Tibial artery (tissue), 4 donors: ENCODE results near the gene DNER.

ENCODE experiments used
- DNase-seq, 2 donors: peaks; one replicate each; pipeline ENCODE4 v3.0.0-alpha.2; 2019
- H3K27ac ChIP-seq, 2 donors: fragments of 200-600 bp; sonication (generic) in 1 of 2; 1 replicate in 1 of 2; 2 replicates in 1 of 2; pipeline ENCODE4 v1.5.1; 2018 to 2019; ENCODE audit warnings: mild to moderate bottlenecking in 1 of 2
- H3K27me3 ChIP-seq, 2 donors: fragments of 200-600 bp; sonication (generic) in 1 of 2; one replicate each; pipeline versions ENCODE4 v1.5.1 to v1.6.0; 2016 to 2019
- H3K36me3 ChIP-seq, 3 donors: fragments of 200-600 bp; sonication (generic) in 2 of 3; one replicate each; pipeline ENCODE4 v1.5.1; 2016 to 2019; ENCODE audit warnings: mild to moderate bottlenecking in 2 of 3
- H3K4me1 ChIP-seq, 4 donors: fragments of 200-600 bp; sonication (generic) in 2 of 4; 1 replicate in 3 of 4; 2 replicates in 1 of 4; pipeline ENCODE4 v1.5.1; 2016 to 2019
- H3K4me3 ChIP-seq, 2 donors: fragments of 200-600 bp; sonication (generic) in 1 of 2; 1 replicate in 1 of 2; 2 replicates in 1 of 2; pipeline ENCODE4 v1.5.1; 2018 to 2019; ENCODE audit warnings: mild to moderate bottlenecking in 2 of 2
- H3K9me3 ChIP-seq, 3 donors: fragments of 200-600 bp; sonication (generic) in 1 of 3; one replicate each; pipeline ENCODE4 v1.5.1; 2016 to 2019
- intact Hi-C: fragments of 100-400 bp; cut with DNase I; formaldehyde crosslinking; loops from one replicate; pipeline ENCODE4 v1.15.0; 2023; ENCODE audit warnings: low total_unique reads
- TF ChIP-seq, protein P1 (sequence below), 2 experiments: fragments of 200-600 bp in 1 of 2; fragments of 450-650 bp in 1 of 2; IDR thresholded peaks; one replicate each; pipeline ENCODE4 v1.5.1; 2017 to 2019; ENCODE audit warnings: antibody characterized with exemption in 2 of 2, mild to moderate bottlenecking in 1 of 2, moderate library complexity in 1 of 2

DNER gene

DNA sequence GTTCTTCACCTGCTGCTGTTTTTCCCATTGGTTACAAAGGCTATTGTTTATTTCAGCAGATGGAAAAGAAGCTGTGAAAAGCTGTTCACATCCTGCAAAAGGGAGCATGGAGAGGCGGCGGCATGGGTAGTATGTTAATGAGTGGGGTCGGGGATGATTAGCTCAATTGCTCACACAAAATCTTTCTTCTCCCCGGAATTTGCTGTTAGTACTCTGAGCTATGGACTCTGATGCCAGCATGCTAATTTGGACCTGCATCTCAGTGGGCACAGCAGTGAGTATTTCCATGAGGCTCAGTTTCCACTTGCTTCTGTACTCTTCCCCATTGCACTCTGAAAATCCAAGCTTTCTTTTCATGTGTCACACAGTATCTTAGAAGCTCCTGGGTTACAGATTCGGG lies 61.6 kb downstream of the DNER start:
- Histone ChIP-seq H3K4me3 (no peak overlapping the region), H3K27me3 (no peaks in the 10 kb centered on the region), H3K9me3 (no peaks in the 10 kb centered on the region), H3K27ac (no peak overlapping the region), H3K36me3 (no peaks in the 10 kb centered on the region), H3K4me1 (no peaks in the 10 kb centered on the region)
- TF ChIP-seq, protein P1, sequence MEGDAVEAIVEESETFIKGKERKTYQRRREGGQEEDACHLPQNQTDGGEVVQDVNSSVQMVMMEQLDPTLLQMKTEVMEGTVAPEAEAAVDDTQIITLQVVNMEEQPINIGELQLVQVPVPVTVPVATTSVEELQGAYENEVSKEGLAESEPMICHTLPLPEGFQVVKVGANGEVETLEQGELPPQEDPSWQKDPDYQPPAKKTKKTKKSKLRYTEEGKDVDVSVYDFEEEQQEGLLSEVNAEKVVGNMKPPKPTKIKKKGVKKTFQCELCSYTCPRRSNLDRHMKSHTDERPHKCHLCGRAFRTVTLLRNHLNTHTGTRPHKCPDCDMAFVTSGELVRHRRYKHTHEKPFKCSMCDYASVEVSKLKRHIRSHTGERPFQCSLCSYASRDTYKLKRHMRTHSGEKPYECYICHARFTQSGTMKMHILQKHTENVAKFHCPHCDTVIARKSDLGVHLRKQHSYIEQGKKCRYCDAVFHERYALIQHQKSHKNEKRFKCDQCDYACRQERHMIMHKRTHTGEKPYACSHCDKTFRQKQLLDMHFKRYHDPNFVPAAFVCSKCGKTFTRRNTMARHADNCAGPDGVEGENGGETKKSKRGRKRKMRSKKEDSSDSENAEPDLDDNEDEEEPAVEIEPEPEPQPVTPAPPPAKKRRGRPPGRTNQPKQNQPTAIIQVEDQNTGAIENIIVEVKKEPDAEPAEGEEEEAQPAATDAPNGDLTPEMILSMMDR (IDR thresholded peaks at IDR 0.05): no peak
- no peak for DNase-seq
- intact Hi-C loops: no loop called here

DNA sequence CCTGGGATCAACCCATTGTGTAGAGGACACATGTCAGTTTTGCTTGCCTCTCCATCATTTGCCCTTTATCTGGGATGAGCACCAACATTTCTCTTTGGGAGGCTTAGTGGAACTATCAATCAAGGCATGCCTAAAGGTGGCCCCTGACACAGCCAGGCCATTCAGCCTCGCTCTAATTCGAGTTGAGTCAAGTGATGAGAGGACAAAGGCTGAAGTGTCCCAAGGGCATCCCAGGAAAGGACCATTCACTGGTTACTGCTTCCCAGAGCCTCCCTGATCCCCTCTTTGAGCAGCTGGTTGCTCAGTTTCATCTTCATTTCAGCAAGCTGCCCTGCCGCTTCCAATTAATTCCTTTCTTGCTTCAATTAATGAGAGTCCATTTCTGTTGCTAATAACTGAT lies 63.5 kb downstream of the DNER start:
- H3K36me3 ChIP-seq: no peaks in the 10 kb centered on the region
- DNase-seq: no peak
- no peak overlapping the region for H3K27ac ChIP-seq
- no peak overlapping the region for H3K4me3 ChIP-seq
- intact Hi-C loops: no loop called here
- TF ChIP-seq, protein P1 (IDR thresholded peaks at IDR 0.05): no peak
- H3K9me3 ChIP-seq: no peaks in the 10 kb centered on the region
- no peaks in the 10 kb centered on the region for H3K27me3 ChIP-seq
- no peaks in the 10 kb centered on the region for H3K4me1 ChIP-seq

DNA sequence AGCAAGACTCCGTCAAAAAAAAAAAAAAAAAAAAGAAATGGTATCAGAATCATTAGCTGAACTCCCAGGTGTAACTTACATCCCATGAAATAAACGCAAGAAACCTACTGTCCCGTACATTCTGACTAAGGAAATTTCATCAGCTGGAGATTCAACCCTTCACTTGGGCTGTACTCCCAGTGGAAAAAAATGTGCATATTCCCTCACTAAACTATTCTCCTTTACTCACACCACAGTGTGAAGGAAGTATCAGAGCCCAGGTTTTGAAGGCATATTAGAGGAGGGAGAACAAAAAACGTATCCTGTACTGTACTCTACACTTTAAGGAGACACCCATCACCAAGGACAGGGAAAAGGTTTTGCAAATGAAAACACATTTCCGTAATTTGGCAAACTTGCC lies 64.3 kb downstream of the DNER start:
- Histone ChIP-seq H3K36me3 (no peaks in the 10 kb centered on the region), H3K9me3 (no peaks in the 10 kb centered on the region), H3K4me1 (no peaks in the 10 kb centered on the region), H3K27ac (no peak overlapping the region), H3K27me3 (no peaks in the 10 kb centered on the region), H3K4me3 (no peak overlapping the region)
- DNase-seq: no peak
- TF ChIP-seq, protein P1 (IDR thresholded peaks at IDR 0.05): no peak
- intact Hi-C loops: no loop called here

DNA sequence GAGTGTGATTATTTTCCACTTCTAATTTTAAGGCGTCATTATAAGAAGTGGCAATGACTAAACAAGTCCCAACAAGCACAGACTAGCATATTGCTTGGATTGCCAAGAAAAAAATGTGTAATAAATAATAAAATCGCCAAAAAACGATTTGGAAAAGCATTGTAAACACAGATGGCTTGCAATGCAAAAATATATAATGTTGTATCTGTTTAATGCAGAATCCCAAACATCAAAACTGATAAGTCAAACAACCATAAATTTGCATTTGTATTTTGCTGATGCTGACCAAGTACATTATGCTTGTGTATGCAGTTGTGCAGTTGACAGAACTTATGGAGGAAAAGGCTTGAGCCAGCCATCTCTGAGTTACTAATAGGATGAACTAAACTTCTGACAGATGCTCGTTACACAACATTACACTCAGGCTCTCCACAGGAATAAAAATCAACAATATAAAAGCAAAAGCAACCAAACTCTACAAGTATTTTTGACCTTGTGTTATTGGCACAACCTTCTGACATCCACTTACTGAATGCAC lies 68.1 kb downstream of the DNER start:
- no peaks in the 10 kb centered on the region for H3K36me3 ChIP-seq
- no peaks in the 10 kb centered on the region for H3K9me3 ChIP-seq
- H3K27me3 ChIP-seq: no peaks in the 10 kb centered on the region
- no peak for DNase-seq
- intact Hi-C loops: no loop called here
- no peaks in the 10 kb centered on the region for H3K4me1 ChIP-seq
- TF ChIP-seq, protein P1 (IDR thresholded peaks at IDR 0.05): no peak
- H3K27ac ChIP-seq: no peak overlapping the region
- no peak overlapping the region for H3K4me3 ChIP-seq

DNA sequence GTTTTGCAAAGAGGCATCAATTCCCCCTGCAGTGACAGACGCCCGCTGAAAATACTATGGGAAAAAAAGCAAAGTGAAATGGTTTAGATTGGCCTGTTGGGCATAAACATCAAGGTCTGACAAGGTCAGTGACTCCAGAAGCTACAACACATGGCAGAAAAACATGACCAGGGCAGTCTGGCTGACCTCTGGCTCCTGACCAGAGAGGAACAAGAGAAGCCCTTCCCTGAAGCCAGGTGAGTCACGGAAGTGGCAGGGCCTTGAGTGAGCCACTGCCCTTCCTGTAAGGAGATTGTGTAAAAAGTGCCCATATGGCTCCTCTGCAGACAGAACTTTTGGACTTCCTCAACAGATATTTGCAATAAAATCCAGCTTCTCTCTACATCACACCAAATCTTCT lies 72.0 kb downstream of the DNER start:
- H3K4me1 ChIP-seq: no peaks in the 10 kb centered on the region
- intact Hi-C loops: no loop called here
- no peaks in the 10 kb centered on the region for H3K27me3 ChIP-seq
- H3K4me3 ChIP-seq: no peak overlapping the region
- no peaks in the 10 kb centered on the region for H3K9me3 ChIP-seq
- TF ChIP-seq, protein P1 (IDR thresholded peaks at IDR 0.05): no peak
- no peak overlapping the region for H3K27ac ChIP-seq
- no peaks in the 10 kb centered on the region for H3K36me3 ChIP-seq
- no peak for DNase-seq

DNA sequence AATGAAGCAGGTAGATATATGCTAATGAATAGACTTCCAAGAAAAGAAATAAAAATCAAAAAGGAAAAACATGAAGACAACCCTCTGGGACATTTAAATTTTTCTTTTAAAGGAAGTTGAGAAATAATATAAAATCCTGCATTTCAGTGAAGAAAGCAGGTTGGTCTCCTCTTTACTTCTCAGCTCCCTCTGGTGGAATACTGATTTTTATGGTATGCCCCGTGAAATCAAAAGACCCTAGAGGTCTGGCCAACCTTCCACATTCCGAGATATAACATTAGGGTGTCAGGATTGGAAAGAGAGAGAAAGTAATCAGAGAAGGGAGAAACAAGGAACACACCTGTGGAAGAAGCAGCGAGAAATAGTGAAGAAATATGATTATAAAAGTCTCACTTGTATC lies 72.7 kb downstream of the DNER start:
- Histone ChIP-seq H3K36me3 (no peaks in the 10 kb centered on the region), H3K27ac (no peak overlapping the region), H3K4me1 (no peaks in the 10 kb centered on the region), H3K9me3 (no peaks in the 10 kb centered on the region), H3K4me3 (no peak overlapping the region), H3K27me3 (no peaks in the 10 kb centered on the region)
- intact Hi-C loops: no loop called here
- no peak for DNase-seq
- TF ChIP-seq, protein P1 (IDR thresholded peaks at IDR 0.05): no peak
